Measurements from ENCODE around the gene SPEM3.

DNA sequence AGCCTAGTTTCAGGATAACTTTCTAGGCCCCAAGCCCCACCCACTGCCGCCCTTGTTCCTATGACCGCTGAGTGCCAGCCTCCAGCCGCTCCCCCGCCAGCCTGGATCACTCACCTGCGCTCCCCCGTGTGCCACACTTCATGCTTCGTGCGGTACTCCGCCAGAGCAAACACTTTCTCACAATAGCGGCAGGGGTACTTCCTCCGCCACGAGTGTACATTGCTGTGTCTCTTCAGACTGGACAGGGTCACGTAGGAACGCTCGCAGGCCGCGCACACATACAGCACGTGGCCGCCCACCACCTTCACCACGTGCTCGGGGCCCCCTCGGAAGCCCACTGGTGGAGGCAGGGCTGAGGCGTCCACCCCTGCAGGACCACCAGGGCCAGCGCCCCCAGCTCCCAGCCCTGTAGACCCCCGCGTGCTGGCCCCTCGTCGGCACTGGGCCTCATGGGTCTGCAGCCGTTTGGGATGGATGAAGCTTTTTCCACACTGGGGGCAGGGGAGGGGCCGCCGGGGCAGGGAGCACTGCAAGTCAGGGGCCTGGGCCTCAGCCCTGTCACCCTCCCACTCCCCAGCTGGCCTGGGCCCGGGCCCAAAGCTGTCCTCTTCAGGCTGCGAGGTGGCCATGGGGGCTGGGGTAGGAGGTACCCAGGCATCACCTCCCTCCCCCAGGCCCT, 37.1 kb downstream of the SPEM3 start:
- TF ChIP-seq, protein P1, sequence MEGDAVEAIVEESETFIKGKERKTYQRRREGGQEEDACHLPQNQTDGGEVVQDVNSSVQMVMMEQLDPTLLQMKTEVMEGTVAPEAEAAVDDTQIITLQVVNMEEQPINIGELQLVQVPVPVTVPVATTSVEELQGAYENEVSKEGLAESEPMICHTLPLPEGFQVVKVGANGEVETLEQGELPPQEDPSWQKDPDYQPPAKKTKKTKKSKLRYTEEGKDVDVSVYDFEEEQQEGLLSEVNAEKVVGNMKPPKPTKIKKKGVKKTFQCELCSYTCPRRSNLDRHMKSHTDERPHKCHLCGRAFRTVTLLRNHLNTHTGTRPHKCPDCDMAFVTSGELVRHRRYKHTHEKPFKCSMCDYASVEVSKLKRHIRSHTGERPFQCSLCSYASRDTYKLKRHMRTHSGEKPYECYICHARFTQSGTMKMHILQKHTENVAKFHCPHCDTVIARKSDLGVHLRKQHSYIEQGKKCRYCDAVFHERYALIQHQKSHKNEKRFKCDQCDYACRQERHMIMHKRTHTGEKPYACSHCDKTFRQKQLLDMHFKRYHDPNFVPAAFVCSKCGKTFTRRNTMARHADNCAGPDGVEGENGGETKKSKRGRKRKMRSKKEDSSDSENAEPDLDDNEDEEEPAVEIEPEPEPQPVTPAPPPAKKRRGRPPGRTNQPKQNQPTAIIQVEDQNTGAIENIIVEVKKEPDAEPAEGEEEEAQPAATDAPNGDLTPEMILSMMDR (IDR thresholded peaks at IDR 0.05; ENCODE audit: borderline replicate concordance, extremely low read depth, low read length, poor library complexity, severe bottlenecking): no peak
- TF ChIP-seq EZH2 (IDR thresholded peaks at IDR 0.05; ENCODE audit: borderline replicate concordance, low read depth, low read length, severe bottlenecking): no peak

Measured in DND-41 (cell line).